ENCODE results near the gene CRYZ. TPM values are rescaled to one million over a fixed set of nuclear protein-coding genes. Genes with fewer than 3 reads are reported as not detected.
"Not testable (repeated sequence)": the region's sequence is repeated elsewhere in the genome, so short reads cannot be mapped to it uniquely, and the experiment has no call there.

Gene CRYZ
- total and polyA plus RNA-seq, 12 donors, result 18.1 to 81.6 (median 47.7) TPM

- TF ChIP-seq POLR2A (IDR thresholded peaks at IDR 0.05) (no peak), CTCF (IDR thresholded peaks at IDR 0.05) (peak; percentile 61 to 84 (median 68))
- no peaks in the 10 kb centered on the region for H3K9me3 ChIP-seq (replicated peaks in 1 of 3)
- H3K36me3 ChIP-seq (replicated peaks in 1 of 2), result no peaks in the 10 kb centered on the region
- peaks cover 8% of the 10 kb centered on the region for H3K27me3 ChIP-seq
- WGBS, 4 donors, result 23 to 28% (median 24%) methylated on average over 7 of the region's 7 CpGs
- DNase-seq, result peak in 4 of 7 donors; percentile 12 to 37 (median 28)
- peaks cover 0 to 11% of the 10 kb centered on the region in 2 donors for H3K4me1 ChIP-seq (replicated peaks in 1 of 2)
- intact Hi-C loops (cut with DNase I), result loop anchor here (5.0 to 10.0 kb wide), 2 partner anchors 423 to 430 kb away; no protein-coding TSS in a partner anchor
- H3K4me3 ChIP-seq, result no peak overlapping the region
- H3K27ac ChIP-seq, result no peak overlapping the region
Observed at GRCh38 chr1:74771913-74772515, 39.2 kb upstream of the CRYZ start.

GRCh38 chr1:74767490-74767889, 34.6 kb upstream of the CRYZ start:
- H3K27me3 ChIP-seq, result no peaks in the 10 kb centered on the region
- 69 to 80% (median 72%) methylated on average over 3 of the region's 3 CpGs for WGBS, 4 donors
- no peak overlapping the region for H3K4me3 ChIP-seq
- peaks cover 0 to 4% of the 10 kb centered on the region in 2 donors for H3K4me1 ChIP-seq (replicated peaks in 1 of 2)
- no peak for DNase-seq
- intact Hi-C loops (cut with DNase I), result no loop called here
- no peak overlapping the region for H3K27ac ChIP-seq
- no peak for TF ChIP-seq POLR2A (IDR thresholded peaks at IDR 0.05)
- peak in 2 of 6 experiments; percentile 6 to 20 for TF ChIP-seq CTCF (IDR thresholded peaks at IDR 0.05)
- no peaks in the 10 kb centered on the region for H3K9me3 ChIP-seq (replicated peaks in 1 of 3)
- H3K36me3 ChIP-seq (replicated peaks in 1 of 2), result peaks cover 0 to 6% of the 10 kb centered on the region in 2 donors

- WGBS, 4 donors, result 75 to 85% (median 81%) methylated on average over 2 of the region's 2 CpGs
- TF ChIP-seq CTCF (IDR thresholded peaks at IDR 0.05) (no peak), POLR2A (IDR thresholded peaks at IDR 0.05) (no peak)
- intact Hi-C loops (cut with DNase I), result no loop called here
- no peak for DNase-seq
- Histone ChIP-seq H3K27ac (no peak overlapping the region), H3K9me3 (replicated peaks in 1 of 3) (no peaks in the 10 kb centered on the region), H3K4me1 (replicated peaks in 1 of 2) (no peaks in the 10 kb centered on the region), H3K27me3 (no peaks in the 10 kb centered on the region), H3K4me3 (no peak overlapping the region), H3K36me3 (replicated peaks in 1 of 2) (peaks cover 0 to 10% of the 10 kb centered on the region in 2 donors)
Observed at GRCh38 chr1:74766579-74766978, 33.7 kb upstream of the CRYZ start.

GRCh38 chr1:74763807-74764206, 31.0 kb upstream of the CRYZ start:
- 82 to 88% (median 86%) methylated on average over 4 of the region's 4 CpGs for WGBS, 4 donors
- TF ChIP-seq POLR2A (IDR thresholded peaks at IDR 0.05) (no peak), CTCF (IDR thresholded peaks at IDR 0.05) (no peak)
- Histone ChIP-seq H3K36me3 (replicated peaks in 1 of 2) (peaks cover 0 to 12% of the 10 kb centered on the region in 2 donors), H3K9me3 (replicated peaks in 1 of 3) (no peaks in the 10 kb centered on the region), H3K27me3 (no peaks in the 10 kb centered on the region), H3K4me3 (no peak overlapping the region), H3K27ac (no peak overlapping the region), H3K4me1 (replicated peaks in 1 of 2) (no peaks in the 10 kb centered on the region)
- no peak for DNase-seq
- intact Hi-C loops (cut with DNase I), result no loop called here

DNA sequence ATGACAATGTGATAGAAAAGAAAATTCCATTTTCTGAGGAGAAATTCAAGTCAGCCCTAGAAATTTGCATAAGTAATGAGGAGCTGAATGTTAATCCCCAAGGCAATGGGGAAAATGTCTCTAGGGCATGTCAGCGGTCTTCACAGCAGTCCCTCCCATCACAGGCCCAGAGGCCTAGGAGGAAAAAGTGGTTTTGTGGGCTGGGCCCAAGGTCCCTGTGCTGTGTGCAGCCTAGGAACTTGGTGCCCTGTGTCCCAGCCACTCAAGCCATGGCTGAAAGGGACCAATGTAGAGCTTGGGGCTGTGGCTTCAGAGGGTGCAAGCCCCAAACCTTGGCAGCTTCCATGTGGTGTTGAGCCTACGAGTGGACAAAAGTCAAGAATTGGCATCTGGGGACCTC, 23.8 kb upstream of the CRYZ start:
- H3K4me1 ChIP-seq (replicated peaks in 1 of 2); H3K9me3 ChIP-seq (replicated peaks in 1 of 3); intact Hi-C loops (cut with DNase I); H3K27me3 ChIP-seq; H3K4me3 ChIP-seq; H3K27ac ChIP-seq; DNase-seq: not testable (repeated sequence)
- peaks cover 0 to 39% of the 10 kb centered on the region in 2 donors for H3K36me3 ChIP-seq (replicated peaks in 1 of 2)
- WGBS, 4 donors, result 94 to 100% (median 97%) methylated on average over 1 to 2 of the region's 2 CpGs

Data from adrenal gland (tissue), 12 donors.